Endothelial cell of umbilical vein (primary cell): Measurements from ENCODE around the gene OTUD7B. TPM values are rescaled to one million over a fixed set of nuclear protein-coding genes. Genes with fewer than 3 reads are reported as not detected.

Experiments used
- BruUV-seq: library from RNA; stranded (reverse); fragments of 400-500 nt; replicated peaks from 2 replicates; lab custom pipeline; 2021; lab: Mats Ljungman, UMichigan
- CTCF ChIA-PET: fragments of 300-600, 350-600 bp; sonication (Branson Sonifier 250); formaldehyde crosslinking; loops from one replicate; lab custom pipeline; 2021; ENCODE audit warnings: antibody characterized with exemption, inconsistent platforms; lab: Charles Lee
- POLR2A ChIA-PET: fragments of 300-600, 350-600 bp; sonication (Branson Sonifier 250); formaldehyde crosslinking; loops from one replicate; lab custom pipeline; 2021; ENCODE audit warnings: antibody characterized with exemption, inconsistent platforms; lab: Charles Lee
- DNase-seq: peaks from one replicate; pipeline ENCODE4 v3.0.0-alpha.2; 2011; ENCODE audit warnings: low read depth, low spot score
- FAIRE-seq: peaks from 2 replicates; lab custom pipeline; 2011; peaks lifted over from hg19 to GRCh38; lab: Jason Lieb, UNC
- H2AFZ ChIP-seq: 2 replicates; pipeline ENCODE4 v1.6.0; 2012; ENCODE audit warnings: low read depth, low read length, control low read depth, inconsistent platforms
- H3K27ac ChIP-seq: 2 replicates; pipeline ENCODE4 v1.5.1; 2011; ENCODE audit warnings: low read depth, mild to moderate bottlenecking, control low read depth, low read length, moderate library complexity; ENCODE audit not compliant: insufficient read depth
- H3K27me3 ChIP-seq, 2 experiments: 2 replicates each; pipeline versions ENCODE4 v1.6.0 to v1.6.1; 2011; ENCODE audit warnings: low read length in 2 of 2, mixed read lengths in 1 of 2; ENCODE audit not compliant: control insufficient read depth in 2 of 2, insufficient read depth in 2 of 2
- H3K36me3 ChIP-seq, 2 experiments: 2 replicates in 1 of 2; 3 replicates in 1 of 2; pipeline ENCODE4 v1.5.1; 2011; ENCODE audit warnings: low read length in 2 of 2, mild to moderate bottlenecking in 1 of 2, moderate library complexity in 1 of 2; ENCODE audit not compliant: control insufficient read depth in 2 of 2, insufficient read depth in 2 of 2; ENCODE audit errors: extremely low read depth in 1 of 2
- H3K4me1 ChIP-seq: 3 replicates; pipeline ENCODE4 v1.5.1; 2011; ENCODE audit warnings: mild to moderate bottlenecking, low read length; ENCODE audit not compliant: control insufficient read depth, insufficient read depth; ENCODE audit errors: extremely low read depth
- H3K4me2 ChIP-seq: 2 replicates; pipeline ENCODE4 v1.6.1; 2011; ENCODE audit warnings: low read length, control low read depth, mixed read lengths; ENCODE audit not compliant: insufficient read depth
- H3K4me3 ChIP-seq, 3 experiments: fragments of 200-600 bp in 1 of 3; sonication (generic), shearing (Covaris generic) in 1 of 3; replicated peaks in 1 of 3; 2 replicates each; pipeline ENCODE4 v1.5.1; 2011 to 2016; ENCODE audit warnings: control low read depth in 3 of 3, low read length in 3 of 3, mild to moderate bottlenecking in 2 of 3, inconsistent platforms in 1 of 3, low read depth in 1 of 3, moderate library complexity in 1 of 3; ENCODE audit not compliant: insufficient read depth in 1 of 3
- H3K79me2 ChIP-seq: 2 replicates; pipeline ENCODE4 v1.6.0; 2012; ENCODE audit warnings: low read length, inconsistent platforms; ENCODE audit not compliant: control insufficient read depth, insufficient read depth
- H3K9ac ChIP-seq: replicated peaks from 2 replicates; pipeline ENCODE3; 2011; ENCODE audit warnings: low read length, control low read depth; ENCODE audit not compliant: insufficient read depth; ENCODE audit errors: extremely low read depth
- H3K9me1 ChIP-seq: replicated peaks from 3 replicates; pipeline ENCODE4 v1.6.0; 2011; ENCODE audit warnings: mild to moderate bottlenecking, low read length; ENCODE audit not compliant: control insufficient read depth, insufficient read depth; ENCODE audit errors: extremely low read depth
- H3K9me3 ChIP-seq: replicated peaks from 2 replicates; pipeline ENCODE4 v1.5.1; 2012; ENCODE audit warnings: low read length, inconsistent platforms; ENCODE audit not compliant: control insufficient read depth, insufficient read depth
- H4K20me1 ChIP-seq: replicated peaks from 2 replicates; pipeline ENCODE3; 2011; ENCODE audit warnings: mild to moderate bottlenecking, low read length; ENCODE audit not compliant: control insufficient read depth, insufficient read depth; ENCODE audit errors: extremely low read depth
- CTCF ChIP-seq, 2 donors: IDR thresholded peaks; 1 replicate in 1 of 2; 2 replicates in 1 of 2; pipeline ENCODE4 v1.5.1; 2011; ENCODE audit warnings: low read length in 2 of 2, mild to moderate bottlenecking in 2 of 2, moderate library complexity in 2 of 2, control low read depth in 1 of 2, inconsistent platforms in 1 of 2, low read depth in 1 of 2; ENCODE audit not compliant: insufficient read depth in 1 of 2; ENCODE audit errors: extremely low read depth in 1 of 2
- EZH2 ChIP-seq: IDR thresholded peaks from 2 replicates; pipeline ENCODE4 v1.6.1; 2012; ENCODE audit warnings: borderline replicate concordance, low read depth, mild to moderate bottlenecking, moderate library complexity, low read length, inconsistent platforms; ENCODE audit not compliant: severe bottlenecking
- FOS ChIP-seq: IDR thresholded peaks from 2 replicates; pipeline ENCODE4 v1.6.1; 2011; ENCODE audit warnings: mild to moderate bottlenecking, low read length, moderate library complexity, borderline replicate concordance; ENCODE audit not compliant: insufficient read depth
- GATA2 ChIP-seq: IDR thresholded peaks from 2 replicates; pipeline ENCODE4 v1.7.0; 2011; ENCODE audit warnings: low read depth, mild to moderate bottlenecking, moderate library complexity, mixed read lengths, low read length; ENCODE audit not compliant: insufficient read length, insufficient read depth
- JUN ChIP-seq: IDR thresholded peaks from 2 replicates; pipeline ENCODE4 v1.6.1; 2011; ENCODE audit warnings: borderline replicate concordance, low read depth; ENCODE audit not compliant: insufficient read length, insufficient read depth
- MAX ChIP-seq: IDR thresholded peaks from 2 replicates; pipeline ENCODE4 v1.6.1; 2011; ENCODE audit not compliant: insufficient read depth, insufficient read length
- MYC ChIP-seq: IDR thresholded peaks from one replicate; pipeline ENCODE4 v1.6.1; 2011; ENCODE audit warnings: mild to moderate bottlenecking, low read depth, low read length
- POLR2A ChIP-seq: IDR thresholded peaks from 2 replicates; pipeline ENCODE4 v1.6.1; 2012; ENCODE audit warnings: low read depth, mild to moderate bottlenecking, control low read depth, low read length
- POLR2AphosphoS5 ChIP-seq: IDR thresholded peaks from 2 replicates; pipeline ENCODE4 v1.6.1; 2012; ENCODE audit warnings: low read depth, mild to moderate bottlenecking, control low read depth, low read length, moderate library complexity; ENCODE audit not compliant: insufficient read depth
- dilution Hi-C: fragments of 300-500 bp; cut with MboI; formaldehyde crosslinking; loops from one replicate; pipeline ENCODE4 v1.15.0; 2019; ENCODE audit warnings: low sequenced_read_pairs; ENCODE audit not compliant: extremely low pct_ligation_motif_present
- intact Hi-C: fragments of 100-400 bp; cut with micrococcal nuclease; formaldehyde crosslinking; loops from one replicate; pipeline ENCODE4 v1.10.0; 2022
- polyA plus RNA-seq, 4 experiments: library from polyadenylated mRNA; depleted of rRNA in 3 of 4; stranded (reverse) in 3 of 4; unstranded in 1 of 4; fragments of >200 nt; gene quantifications; 2 replicates each; pipeline versions ENCODE4 v1.2.1 to v1.2.3, GENCODE V29; 2011 to 2012; ENCODE audit warnings: missing spikeins in 1 of 4
- total RNA-seq: library from RNA; stranded (reverse); gene quantifications from 2 replicates; pipeline ENCODE4 v1.2.3, GENCODE V29; 2021

OTUD7B gene
- total and polyA plus RNA-seq, 2 donors (not counting 3 experiments of a cell fraction or from before 2014, with no cell fraction given), result 4.3 to 22.8 TPM

DNA sequence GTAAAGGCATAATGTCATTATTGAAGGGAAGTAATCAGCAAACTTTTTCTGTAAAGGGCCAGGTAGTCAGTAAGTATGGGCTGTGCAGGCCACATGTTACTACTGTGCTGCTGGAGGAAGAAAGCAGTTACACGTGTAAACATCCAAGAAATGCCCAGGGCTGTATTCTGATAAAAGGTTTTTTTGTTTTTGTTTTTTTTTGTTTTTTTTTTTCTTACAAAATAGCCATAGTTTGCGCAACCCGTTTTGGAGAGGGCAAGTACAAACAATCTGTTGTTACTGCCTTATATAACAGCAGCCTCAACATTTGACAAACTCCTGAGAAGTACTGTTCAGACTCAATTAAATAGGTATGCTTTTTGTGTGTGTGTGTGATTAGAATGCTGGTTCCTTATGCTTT is 47.2 kb downstream of the OTUD7B start:
- H4K20me1 ChIP-seq, result no peaks in the 10 kb centered on the region
- H3K9ac ChIP-seq, result no peak overlapping the region
- CTCF ChIA-PET, result interaction anchor here (1.1 to 3.2 kb wide), 7 partner anchors 17 to 224 kb away, joined by 4 to 77 read pairs (median 10); no protein-coding TSS in a partner anchor
- H3K9me1 ChIP-seq, result no peaks in the 10 kb centered on the region
- intact Hi-C loops, result loop anchor here (5.0 kb wide), 1 partner anchor 44 kb away; no protein-coding TSS in a partner anchor
- no peaks in the 10 kb centered on the region for H3K4me1 ChIP-seq
- TF ChIP-seq MYC (no peak), POLR2A (no peak)
- no peaks in the 10 kb centered on the region for H3K9me3 ChIP-seq
- POLR2A ChIA-PET, result no interaction called here
- no peak overlapping the region for H2AFZ ChIP-seq
- no TSS peak for BruUV-seq
- no peaks in the 10 kb centered on the region for H3K79me2 ChIP-seq
- H3K27me3 ChIP-seq, result no peaks in the 10 kb centered on the region
- H3K36me3 ChIP-seq, result peaks cover 7 to 18% of the 10 kb centered on the region in 2 experiments
- no peak overlapping the region for H3K4me3 ChIP-seq
- no peak for DNase-seq
- dilution Hi-C loops, result no loop called here
- no peak for FAIRE-seq
- H3K27ac ChIP-seq, result no peak overlapping the region
- no peak overlapping the region for H3K4me2 ChIP-seq

- CTCF ChIA-PET, result interaction anchor here (0.6 to 3.2 kb wide), 26 partner anchors 9 to 248 kb away, joined by 3 to 77 read pairs (median 4); partner anchors contain the start of genes OTUD7B and VPS45
- FAIRE-seq (peak; percentile 24), DNase-seq (no peak)
- Histone ChIP-seq H3K4me2 (no peak overlapping the region), H3K4me1 (no peaks in the 10 kb centered on the region), H3K36me3 (peaks cover 10 to 18% of the 10 kb centered on the region in 2 experiments), H2AFZ (no peak overlapping the region), H3K9me1 (no peaks in the 10 kb centered on the region), H3K4me3 (no peak overlapping the region), H3K79me2 (no peaks in the 10 kb centered on the region), H3K9me3 (no peaks in the 10 kb centered on the region), H3K27ac (no peak overlapping the region), H3K9ac (no peak overlapping the region), H3K27me3 (no peaks in the 10 kb centered on the region), H4K20me1 (no peaks in the 10 kb centered on the region)
- intact Hi-C loops (loop anchor here (1.0 to 5.0 kb wide), 6 partner anchors 45 to 225 kb away; partner anchors contain the start of gene VPS45), dilution Hi-C loops (no loop called here)
- POLR2A ChIA-PET, result interaction anchor here (0.9 kb wide), 1 partner anchor 13 kb away, joined by 3 read pairs; no protein-coding TSS in a partner anchor
- BruUV-seq, result no TSS peak
- no peak for TF ChIP-seq FOS
- no peak for TF ChIP-seq GATA2
- no peak for TF ChIP-seq EZH2
- TF ChIP-seq CTCF (IDR thresholded peaks at IDR 0.05; ENCODE audit: extremely low read depth in 1 of 2, insufficient read depth in 1 of 2, low read depth in 1 of 2, low read length in 2 of 2), result no peak
- no peak for TF ChIP-seq MYC
- no peak for TF ChIP-seq JUN
- TF ChIP-seq POLR2AphosphoS5, result no peak
- no peak for TF ChIP-seq POLR2A
- no peak for TF ChIP-seq MAX
Measured at GRCh38 chr1:149962736-149963135, 47.8 kb downstream of the OTUD7B start.
